ENCODE measurements around the gene LIPC. TPM values are rescaled to one million over a fixed set of nuclear protein-coding genes. Genes with fewer than 3 reads are reported as not detected.
"Not testable (repeated sequence)": the region's sequence is repeated elsewhere in the genome, so short reads cannot be mapped to it uniquely, and the experiment has no call there.

The LIPC gene
- total RNA-seq, 4 donors from 2014 or later: 0.81 to 4.6 (median 1.8) TPM

- no peak for DNase-seq
- TF ChIP-seq, protein P1, sequence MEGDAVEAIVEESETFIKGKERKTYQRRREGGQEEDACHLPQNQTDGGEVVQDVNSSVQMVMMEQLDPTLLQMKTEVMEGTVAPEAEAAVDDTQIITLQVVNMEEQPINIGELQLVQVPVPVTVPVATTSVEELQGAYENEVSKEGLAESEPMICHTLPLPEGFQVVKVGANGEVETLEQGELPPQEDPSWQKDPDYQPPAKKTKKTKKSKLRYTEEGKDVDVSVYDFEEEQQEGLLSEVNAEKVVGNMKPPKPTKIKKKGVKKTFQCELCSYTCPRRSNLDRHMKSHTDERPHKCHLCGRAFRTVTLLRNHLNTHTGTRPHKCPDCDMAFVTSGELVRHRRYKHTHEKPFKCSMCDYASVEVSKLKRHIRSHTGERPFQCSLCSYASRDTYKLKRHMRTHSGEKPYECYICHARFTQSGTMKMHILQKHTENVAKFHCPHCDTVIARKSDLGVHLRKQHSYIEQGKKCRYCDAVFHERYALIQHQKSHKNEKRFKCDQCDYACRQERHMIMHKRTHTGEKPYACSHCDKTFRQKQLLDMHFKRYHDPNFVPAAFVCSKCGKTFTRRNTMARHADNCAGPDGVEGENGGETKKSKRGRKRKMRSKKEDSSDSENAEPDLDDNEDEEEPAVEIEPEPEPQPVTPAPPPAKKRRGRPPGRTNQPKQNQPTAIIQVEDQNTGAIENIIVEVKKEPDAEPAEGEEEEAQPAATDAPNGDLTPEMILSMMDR (IDR thresholded peaks at IDR 0.05): no peak
- TF ChIP-seq POLR2A (IDR thresholded peaks at IDR 0.05): no peak
- 87 to 93% methylated on average over 3 of the region's 3 CpGs for WGBS, 2 donors
Measured at GRCh38 chr15:58595516-58596263, 163.9 kb downstream of the LIPC start.

GRCh38 chr15:58597943-58598828, 166.4 kb downstream of the LIPC start:
- intact Hi-C loops (cut with DNase I): no loop called here
- TF ChIP-seq, protein P1 (IDR thresholded peaks at IDR 0.05): no peak
- no peak for TF ChIP-seq POLR2A (IDR thresholded peaks at IDR 0.05)
- WGBS, 2 donors: 95 to 98% methylated on average over 4 of the region's 4 CpGs
- no peak overlapping the region for H3K27ac ChIP-seq
- no peaks in the 10 kb centered on the region for H3K27me3 ChIP-seq
- H3K9me3 ChIP-seq: no peaks in the 10 kb centered on the region
- H3K36me3 ChIP-seq: peaks cover 0 to 10% of the 10 kb centered on the region in 2 donors
- H3K4me1 ChIP-seq: no peaks in the 10 kb centered on the region
- no peak for DNase-seq
- H3K4me3 ChIP-seq (replicated peaks in 1 of 3): no peak overlapping the region

More at GRCh38 chr15:58595516-58596263, 163.9 kb downstream of the LIPC start:
- Histone ChIP-seq H3K4me1 (peaks cover 0 to 1% of the 10 kb centered on the region in 2 donors), H3K27me3 (no peaks in the 10 kb centered on the region), H3K9me3 (no peaks in the 10 kb centered on the region), H3K4me3 (replicated peaks in 1 of 3) (no peak overlapping the region), H3K36me3 (peaks cover 0 to 10% of the 10 kb centered on the region in 2 donors), H3K27ac (no peak overlapping the region)
- intact Hi-C loops (cut with DNase I): no loop called here

DNA sequence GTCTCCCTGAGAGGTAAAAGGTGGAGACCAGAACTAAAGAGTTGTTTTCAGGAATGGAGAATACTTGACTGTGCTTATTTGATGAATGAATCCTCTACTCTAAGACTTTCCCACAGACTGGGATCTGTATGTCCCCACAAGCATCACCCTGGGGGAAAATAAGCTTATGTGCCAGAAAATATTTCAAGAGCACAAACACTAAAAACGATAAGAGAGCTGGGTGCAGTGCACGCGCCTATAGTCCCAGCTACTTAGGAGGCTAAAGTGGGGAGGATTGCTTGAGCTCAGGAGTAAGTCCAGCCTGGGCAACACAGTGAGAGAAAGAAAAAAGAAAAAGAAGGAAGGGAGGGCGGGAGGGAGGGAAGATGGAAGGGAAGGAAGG, 167.0 kb downstream of the LIPC start:
- intact Hi-C loops (cut with DNase I): no loop called here
- H3K27ac ChIP-seq: no peak overlapping the region
- WGBS, 2 donors: 91 to 93% methylated on average over 4 of the region's 4 CpGs

GRCh38 chr15:58602823-58603222, 171.0 kb downstream of the LIPC start:
- Histone ChIP-seq H3K36me3 (no peaks in the 10 kb centered on the region), H3K27me3 (no peaks in the 10 kb centered on the region), H3K9me3 (no peaks in the 10 kb centered on the region), H3K27ac (no peak overlapping the region), H3K4me3 (replicated peaks in 1 of 3) (no peak overlapping the region), H3K4me1 (no peaks in the 10 kb centered on the region)
- WGBS, 2 donors: 79 to 81% methylated on average over 2 of the region's 2 CpGs
- TF ChIP-seq, protein P1 (IDR thresholded peaks at IDR 0.05): no peak
- TF ChIP-seq POLR2A (IDR thresholded peaks at IDR 0.05): no peak
- intact Hi-C loops (cut with DNase I): no loop called here
- DNase-seq: no peak

More for the DNA sequence above, 167.0 kb downstream of the LIPC start:
- Histone ChIP-seq H3K27me3 (no peaks in the 10 kb centered on the region), H3K9me3 (no peaks in the 10 kb centered on the region), H3K4me1 (no peaks in the 10 kb centered on the region), H3K36me3 (peaks cover 0 to 10% of the 10 kb centered on the region in 2 donors), H3K4me3 (replicated peaks in 1 of 3) (no peak overlapping the region)
- TF ChIP-seq, protein P1 (IDR thresholded peaks at IDR 0.05): no peak
- no peak for TF ChIP-seq POLR2A (IDR thresholded peaks at IDR 0.05)
- no peak for DNase-seq

DNA sequence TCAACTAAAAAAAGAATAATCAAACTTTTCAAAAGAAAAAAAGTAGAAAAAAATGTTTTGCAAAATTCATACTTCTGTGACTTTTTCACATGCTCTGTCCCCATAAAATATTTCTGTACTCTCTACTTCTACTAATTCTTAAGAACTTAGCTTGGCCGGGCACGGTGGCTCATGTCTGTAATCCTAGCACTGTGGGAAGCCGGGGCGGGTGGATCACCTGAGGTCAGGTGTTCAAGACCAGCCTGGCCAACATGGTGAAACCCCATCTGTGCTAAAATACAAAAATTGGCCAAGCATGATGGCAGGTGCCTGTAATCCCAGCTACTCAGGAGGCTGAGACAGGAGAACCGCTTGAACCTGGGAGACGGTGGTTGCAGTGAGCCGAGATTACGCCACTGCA, 172.1 kb downstream of the LIPC start:
- DNase-seq; H3K27me3 ChIP-seq; H3K36me3 ChIP-seq; intact Hi-C loops (cut with DNase I); H3K27ac ChIP-seq; H3K9me3 ChIP-seq; H3K4me1 ChIP-seq; H3K4me3 ChIP-seq (replicated peaks in 1 of 3): not testable (repeated sequence)
- 96 to 97% methylated on average over 8 of the region's 8 CpGs for WGBS, 2 donors

Data from thyroid gland (tissue), 4 donors.